IMR-90 (cell line): ENCODE data around the gene RBL2.
"Not testable (repeated sequence)": the region's sequence is repeated elsewhere in the genome, so short reads cannot be mapped to it uniquely, and the experiment has no call there.

Source experiments
- BHLHE40 ChIP-seq: fragments of 150-350 bp; IDR thresholded peaks from 2 replicates; pipeline ENCODE4 v1.6.1; 2016; ENCODE audit warnings: mild to moderate bottlenecking, low read depth, low read length
- CEBPB ChIP-seq: IDR thresholded peaks from 2 replicates; pipeline ENCODE4 v1.6.1; 2012; ENCODE audit warnings: low read depth, low read length, improper control_type of control experiment
- POLR2A ChIP-seq: IDR thresholded peaks from 2 replicates; pipeline ENCODE4 v1.6.1; 2012; ENCODE audit warnings: mild to moderate bottlenecking, low read depth, low read length
- RAD21 ChIP-seq: IDR thresholded peaks from 2 replicates; pipeline ENCODE4 v1.6.1; 2012; ENCODE audit warnings: low read length, improper control_type of control experiment
- RFX5 ChIP-seq: IDR thresholded peaks from 2 replicates; pipeline ENCODE4 v1.8.0; 2012; ENCODE audit warnings: low read depth, mild to moderate bottlenecking, low read length, moderate library complexity
- SMC3 ChIP-seq: fragments of 150-350 bp; IDR thresholded peaks from 2 replicates; pipeline ENCODE4 v1.6.1; 2016; ENCODE audit warnings: low read depth, mild to moderate bottlenecking, antibody characterized with exemption, low read length, moderate library complexity
- TF ChIP-seq, protein P1 (sequence below): conservative IDR thresholded peaks from 2 replicates; pipeline ENCODE4 v1.5.1; 2012; ENCODE audit warnings: mild to moderate bottlenecking, low read depth, low read length, improper control_type of control experiment

DNA sequence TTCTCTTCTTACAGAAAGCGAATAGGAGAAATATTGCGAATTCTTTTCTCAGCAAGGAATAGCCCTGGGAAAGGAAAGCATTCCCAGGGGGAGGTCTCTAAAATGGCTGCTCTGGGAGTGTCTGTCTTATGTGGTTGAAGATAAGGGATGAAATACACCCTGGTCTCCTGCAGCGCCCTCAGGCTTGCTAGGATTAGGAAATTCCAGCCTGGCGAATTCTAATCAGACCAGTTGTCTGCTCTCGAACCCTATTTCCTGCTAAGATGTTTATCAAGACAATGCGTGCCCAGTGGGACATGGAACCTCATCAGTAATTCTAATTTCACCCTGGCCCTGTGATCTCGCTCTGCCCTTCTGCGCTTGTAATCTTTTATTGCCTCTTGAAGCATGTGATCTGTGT is 49.7 kb upstream of the RBL2 start:
- not testable (repeated sequence) for TF ChIP-seq BHLHE40, POLR2A, RAD21, RFX5, CEBPB, SMC3
- TF ChIP-seq, protein P1, sequence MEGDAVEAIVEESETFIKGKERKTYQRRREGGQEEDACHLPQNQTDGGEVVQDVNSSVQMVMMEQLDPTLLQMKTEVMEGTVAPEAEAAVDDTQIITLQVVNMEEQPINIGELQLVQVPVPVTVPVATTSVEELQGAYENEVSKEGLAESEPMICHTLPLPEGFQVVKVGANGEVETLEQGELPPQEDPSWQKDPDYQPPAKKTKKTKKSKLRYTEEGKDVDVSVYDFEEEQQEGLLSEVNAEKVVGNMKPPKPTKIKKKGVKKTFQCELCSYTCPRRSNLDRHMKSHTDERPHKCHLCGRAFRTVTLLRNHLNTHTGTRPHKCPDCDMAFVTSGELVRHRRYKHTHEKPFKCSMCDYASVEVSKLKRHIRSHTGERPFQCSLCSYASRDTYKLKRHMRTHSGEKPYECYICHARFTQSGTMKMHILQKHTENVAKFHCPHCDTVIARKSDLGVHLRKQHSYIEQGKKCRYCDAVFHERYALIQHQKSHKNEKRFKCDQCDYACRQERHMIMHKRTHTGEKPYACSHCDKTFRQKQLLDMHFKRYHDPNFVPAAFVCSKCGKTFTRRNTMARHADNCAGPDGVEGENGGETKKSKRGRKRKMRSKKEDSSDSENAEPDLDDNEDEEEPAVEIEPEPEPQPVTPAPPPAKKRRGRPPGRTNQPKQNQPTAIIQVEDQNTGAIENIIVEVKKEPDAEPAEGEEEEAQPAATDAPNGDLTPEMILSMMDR = not testable (repeated sequence)
